ENCODE results near the gene ARHGAP4.

Gene ARHGAP4

DNA sequence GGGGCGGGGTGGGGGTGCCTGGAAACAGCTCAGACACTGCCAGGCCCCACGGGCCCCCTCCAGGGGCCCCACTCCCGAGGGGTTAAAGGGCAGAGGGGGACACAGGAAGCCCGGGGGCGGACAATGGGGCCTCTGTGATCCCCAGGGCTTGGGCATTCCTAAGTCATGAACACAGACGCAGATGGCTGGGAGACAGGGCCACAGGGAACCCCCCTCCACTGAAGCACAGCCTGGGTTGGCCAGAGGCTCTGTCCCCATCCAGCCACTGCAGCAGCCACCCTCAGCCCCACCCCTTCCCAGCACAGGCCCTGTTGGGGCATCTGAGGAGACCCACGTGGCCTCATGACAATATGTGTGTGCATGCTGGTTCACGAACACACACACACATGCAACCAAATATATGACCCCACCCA lies 44.0 kb downstream of the ARHGAP4 start:
- peak; percentile 40 for DNase-seq (ENCODE audit: low spot score)

DNA sequence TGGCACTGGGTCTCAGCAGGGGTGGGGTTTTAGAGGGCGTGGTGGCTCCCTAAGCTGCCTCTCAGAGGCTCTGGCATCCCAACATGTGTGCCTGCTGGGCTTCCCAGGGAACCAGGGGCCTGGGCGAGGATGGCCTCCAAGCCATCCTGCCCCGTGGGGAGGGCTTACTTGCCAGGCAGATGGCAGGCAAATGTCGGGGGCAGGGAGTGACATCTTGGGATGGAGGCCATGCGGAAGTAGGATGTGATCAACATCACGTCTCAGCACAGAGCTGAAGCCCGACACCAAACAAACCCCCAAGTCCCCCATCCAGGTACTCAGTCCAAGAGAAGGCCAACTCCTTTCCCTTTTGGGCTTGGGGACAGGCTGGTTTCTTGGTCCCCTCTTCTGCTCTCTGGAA lies 44.8 kb downstream of the ARHGAP4 start:
- DNase-seq (ENCODE audit: low spot score): no peak

DNA sequence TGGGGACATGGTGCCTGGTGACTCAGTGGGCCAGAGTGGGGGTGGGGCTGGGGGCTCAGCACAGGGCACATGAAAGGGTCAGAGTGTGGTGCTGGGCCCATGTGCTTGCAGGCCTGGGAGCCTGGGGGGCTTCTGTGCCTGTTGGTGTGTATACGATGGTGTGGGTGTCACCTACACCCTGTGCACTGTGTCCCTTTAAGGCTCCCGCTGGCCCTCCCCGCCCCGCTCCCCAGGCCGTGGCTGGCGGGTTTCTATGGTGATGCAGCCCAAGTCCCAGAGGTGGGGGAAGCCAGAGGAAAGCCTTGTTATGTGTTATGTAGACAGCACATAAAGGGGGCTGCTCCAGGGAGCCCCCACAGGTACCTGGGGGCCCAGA lies 45.6 kb downstream of the ARHGAP4 start:
- no peak for DNase-seq (ENCODE audit: low spot score)

DNA sequence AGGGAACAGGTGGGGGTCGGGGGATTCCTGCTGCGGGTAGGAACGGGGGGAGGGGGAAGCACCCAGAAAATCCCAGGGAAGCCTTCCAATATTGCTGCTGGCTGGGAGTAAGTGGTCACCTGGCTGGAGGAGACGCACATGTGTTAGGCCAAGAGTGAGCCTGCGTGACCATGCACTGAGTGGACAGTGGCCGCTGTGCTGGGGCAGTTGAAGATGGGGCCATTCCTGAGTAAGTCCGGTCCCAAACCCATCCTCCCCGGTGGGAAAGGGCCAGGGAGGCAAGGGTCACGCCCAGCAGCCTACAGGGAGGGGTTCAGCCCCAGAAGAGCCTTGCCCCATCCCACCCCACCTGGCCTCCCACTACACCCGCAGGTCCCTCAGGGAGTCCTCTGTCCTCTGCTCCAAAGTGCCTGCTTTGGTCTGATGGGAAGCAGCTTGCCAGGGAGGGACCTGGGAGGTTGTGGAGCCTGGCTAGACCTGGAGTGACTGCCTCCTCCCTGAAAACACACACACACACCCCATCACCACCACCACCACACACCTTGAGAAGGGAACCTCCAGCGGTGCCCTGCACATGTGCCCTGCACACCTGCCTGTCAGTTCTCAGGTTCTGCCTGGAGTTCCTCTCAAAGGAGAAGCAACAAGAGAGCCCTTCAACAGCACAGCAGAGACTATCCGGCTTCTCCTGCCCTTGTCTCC lies 46.2 kb downstream of the ARHGAP4 start:
- no peak for DNase-seq (ENCODE audit: low spot score)

DNA sequence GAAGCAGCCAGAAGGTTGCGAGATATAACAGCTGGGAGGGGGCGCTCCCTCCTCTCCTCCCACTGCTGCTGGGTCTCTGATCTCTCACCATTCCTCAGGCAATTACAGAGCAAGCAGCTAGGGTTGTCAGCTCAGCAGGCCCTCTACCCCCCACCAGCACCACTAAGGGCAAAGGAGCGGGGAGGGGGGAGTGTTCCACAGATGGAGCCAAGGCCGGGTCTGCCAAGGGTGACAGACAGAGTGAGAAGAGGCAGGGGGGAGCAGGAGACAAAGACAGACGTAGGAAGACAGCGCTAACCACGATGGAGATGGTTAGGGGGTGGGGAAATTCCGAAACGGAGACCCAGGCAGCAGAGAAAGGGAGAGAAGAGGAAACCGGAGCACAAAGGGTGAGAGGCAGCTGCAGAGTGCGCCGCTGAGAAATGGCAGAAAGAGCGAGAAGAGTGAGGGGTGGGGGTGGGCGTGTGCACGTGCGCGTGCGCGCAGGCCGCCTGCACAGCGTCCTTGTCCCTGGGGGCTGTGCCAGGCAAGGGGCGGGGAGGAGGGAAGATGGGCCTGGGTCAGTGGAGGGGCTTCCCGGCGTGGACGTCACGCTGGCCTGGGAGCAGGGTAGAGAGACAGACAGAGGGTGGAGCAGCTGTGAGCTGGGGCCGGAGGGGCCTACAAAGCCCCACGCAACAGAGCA lies 47.0 kb downstream of the ARHGAP4 start:
- DNase-seq (ENCODE audit: low spot score): no peak

DNA sequence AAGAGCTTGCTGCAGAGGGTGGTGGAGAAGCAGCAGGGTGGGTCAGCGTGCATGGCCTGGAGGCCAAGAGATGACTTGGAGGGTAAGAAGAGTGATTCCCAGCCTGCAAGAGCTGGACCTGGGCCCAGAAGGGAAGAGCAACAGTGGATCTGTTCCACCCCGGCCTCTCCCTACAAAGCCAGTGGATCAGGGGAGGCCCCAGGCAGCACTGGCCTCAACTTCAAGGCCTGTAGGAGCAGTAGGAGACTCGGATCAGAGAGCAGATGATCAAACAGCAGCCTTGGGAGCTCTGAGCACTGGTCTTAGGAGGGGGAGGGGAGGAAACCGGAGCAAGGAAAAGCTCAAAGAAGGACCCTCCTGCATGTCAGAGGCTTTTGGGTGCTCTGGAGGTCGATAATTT lies 47.7 kb downstream of the ARHGAP4 start:
- DNase-seq (ENCODE audit: low spot score): no peak

DNA sequence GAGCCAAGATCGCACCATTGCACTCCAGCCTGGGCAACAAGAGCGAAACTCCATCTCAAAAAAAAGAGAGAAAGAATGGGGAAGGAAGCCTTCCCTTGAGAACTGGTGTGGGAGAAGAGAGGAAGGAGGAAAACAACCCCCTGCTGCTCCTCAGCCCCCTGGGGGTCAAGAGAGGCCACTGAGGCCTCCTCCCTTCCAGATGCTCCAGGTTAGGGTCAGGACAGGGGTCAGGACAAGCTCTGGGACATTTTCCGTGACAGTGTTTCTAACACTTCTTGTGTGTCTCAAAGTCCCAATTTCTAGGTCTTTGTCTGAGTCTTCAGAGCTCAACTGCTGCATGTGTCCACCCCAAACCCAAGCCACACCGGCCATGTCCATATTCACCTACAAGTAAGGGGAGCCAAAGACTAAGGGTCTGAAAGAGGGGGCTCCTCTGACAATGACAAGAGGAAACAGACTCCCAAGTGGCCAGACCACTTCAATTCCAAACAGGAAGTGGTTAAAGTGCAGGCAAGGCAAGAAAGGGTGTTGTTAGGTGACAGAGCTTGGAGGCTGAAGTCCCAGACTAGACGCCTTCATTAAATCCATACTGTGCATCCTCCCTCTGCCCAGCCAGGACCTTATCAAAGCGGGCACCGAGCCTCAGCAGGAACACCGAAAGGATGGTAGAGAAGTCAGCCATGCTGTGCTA lies 48.3 kb downstream of the ARHGAP4 start:
- no peak for DNase-seq (ENCODE audit: low spot score)

DNA sequence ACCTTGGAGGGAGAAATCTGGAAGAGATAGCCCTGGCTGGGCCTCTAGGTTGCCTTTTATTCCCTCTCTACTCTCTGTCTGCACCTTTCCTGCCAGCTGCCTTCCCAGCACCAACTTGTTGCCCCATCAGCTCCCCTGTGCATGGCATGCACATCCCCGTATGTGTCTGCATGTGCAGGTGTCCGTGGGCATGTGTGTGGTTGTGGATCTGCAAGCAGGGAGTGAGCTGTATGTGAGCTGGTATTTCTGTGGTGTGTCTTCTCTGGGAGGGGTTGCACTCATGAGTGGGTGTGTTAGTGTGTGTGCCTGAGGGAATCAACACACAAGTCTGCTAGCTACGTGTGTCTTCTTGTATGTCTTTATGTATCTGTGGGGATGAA lies 50.0 kb downstream of the ARHGAP4 start:
- DNase-seq (ENCODE audit: low spot score): no peak

DNA sequence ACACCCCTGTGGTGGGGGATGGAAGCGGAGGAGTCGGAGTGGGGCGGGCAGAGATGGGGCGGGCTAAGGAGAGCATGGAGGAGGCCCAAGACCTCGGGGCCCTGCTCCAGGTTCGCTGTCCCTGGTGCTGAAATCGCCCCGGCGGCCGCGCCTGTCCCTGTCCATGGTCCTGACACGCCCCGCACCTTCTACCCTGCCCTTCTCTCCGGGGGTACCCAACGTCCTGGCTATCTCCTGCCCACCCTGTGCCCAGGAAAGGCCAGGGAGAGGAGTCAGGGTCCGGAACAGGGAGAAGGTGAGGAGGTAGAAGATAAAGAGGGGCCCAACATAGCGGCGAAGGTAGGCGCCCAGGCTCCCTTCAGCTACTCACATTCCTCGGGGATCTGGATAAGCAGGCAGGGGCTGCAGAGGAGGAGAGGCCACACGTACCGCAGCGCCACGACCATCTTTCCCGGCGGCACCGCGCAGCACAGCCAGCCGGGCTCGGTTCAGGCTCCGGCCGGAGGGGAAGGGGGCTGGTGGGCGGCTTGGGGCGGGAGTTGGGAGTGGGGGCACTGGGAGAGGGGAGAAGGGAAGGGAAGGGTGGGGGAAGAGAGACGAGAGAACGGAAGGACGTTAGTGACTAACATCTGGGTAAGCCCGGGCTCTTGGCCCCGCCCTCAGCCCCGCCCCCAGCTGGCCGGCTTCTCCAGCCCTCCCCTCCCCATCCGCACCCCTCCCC lies 50.5 kb downstream of the ARHGAP4 start:
- peak; percentile 42 for DNase-seq (ENCODE audit: low spot score)

DNA sequence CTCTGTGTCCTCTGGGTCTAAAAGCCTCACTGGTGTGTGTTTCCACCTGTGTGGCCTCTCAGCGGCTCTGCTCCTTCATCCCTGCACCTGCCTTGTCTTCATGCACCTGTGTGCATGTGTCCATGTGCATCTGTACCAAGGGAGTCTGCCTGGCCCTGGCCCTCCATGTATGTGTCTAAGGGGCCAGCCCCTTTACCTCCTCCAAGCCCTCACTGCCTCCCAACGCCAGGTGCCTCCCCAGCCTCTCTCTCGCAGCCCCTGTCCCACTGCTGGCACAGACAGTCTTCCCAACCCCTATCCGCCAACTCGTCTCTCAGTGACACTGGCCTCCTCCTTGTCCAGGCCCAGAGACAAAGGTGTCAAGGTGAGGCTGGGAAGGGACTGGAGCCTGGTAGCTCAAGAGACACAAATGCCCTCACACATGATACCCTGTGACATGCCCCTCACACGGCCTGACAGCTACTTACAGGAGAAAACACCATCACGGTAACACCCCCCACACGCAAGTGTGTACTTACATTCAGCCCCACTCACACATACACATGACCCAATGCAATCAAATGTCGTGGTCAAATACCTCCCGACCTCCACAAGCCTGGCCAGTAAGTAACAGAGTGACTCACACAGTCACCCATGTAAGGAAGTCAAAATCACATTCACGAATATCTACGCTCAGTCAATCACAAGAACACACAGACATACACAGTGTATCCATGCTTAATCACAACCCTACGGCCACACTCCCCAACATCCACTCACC lies 51.5 kb downstream of the ARHGAP4 start:
- DNase-seq (ENCODE audit: low spot score): no peak

DNA sequence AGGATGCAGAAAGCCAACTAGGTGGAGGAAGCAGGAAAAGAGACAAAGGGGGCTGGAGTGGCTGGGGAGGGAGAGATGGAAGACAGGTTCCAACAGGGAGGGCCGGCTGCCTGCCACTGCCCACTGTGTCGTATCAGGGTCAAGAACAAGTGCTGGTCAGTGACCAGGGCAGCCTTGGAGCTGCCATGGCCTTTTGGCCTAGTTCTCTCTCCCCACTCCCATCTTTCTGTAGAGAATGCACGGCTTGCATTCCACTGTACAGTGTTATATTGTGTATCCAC lies 52.0 kb downstream of the ARHGAP4 start:
- DNase-seq (ENCODE audit: low spot score): no peak

DNA sequence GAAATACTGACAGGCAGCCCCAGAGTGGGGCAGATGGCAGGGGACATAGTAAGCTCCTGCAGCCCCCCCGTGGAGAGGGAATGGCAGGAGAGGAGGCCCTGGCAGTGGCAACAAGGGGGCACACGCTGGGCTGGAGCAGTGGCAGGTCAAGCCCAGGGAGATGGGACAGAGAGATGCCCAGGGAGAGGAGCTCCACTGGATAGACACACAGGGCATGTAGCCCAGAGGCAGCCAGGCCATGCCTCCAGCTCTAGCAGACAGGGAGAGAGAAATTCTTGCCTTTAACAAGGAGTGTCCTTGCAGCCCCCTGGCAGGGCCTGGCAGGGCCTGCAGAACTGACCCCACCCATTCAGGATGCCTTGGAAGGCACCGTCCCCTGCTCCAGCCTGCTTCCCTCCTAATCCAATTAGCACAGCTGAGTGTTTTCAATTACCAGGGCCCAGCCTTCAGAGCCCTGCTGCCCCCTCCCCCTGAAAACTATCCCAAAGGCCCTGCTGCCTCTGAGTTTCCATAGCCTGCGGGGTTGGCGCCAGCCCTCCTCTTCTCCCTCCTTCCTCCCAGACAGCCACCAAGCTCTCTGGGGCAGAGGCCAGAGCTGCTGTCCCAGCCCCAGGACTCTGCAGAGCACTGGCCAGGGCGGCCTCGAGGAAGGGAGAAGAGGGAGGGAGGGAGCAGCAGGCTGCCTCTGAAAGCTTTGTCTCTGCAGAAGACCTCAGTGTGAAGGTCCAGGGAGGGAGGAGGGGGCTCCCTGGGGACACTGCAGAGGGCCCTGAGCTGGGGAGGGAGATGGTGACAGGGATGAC lies 52.6 kb downstream of the ARHGAP4 start:
- no peak for DNase-seq (ENCODE audit: low spot score)

DNA sequence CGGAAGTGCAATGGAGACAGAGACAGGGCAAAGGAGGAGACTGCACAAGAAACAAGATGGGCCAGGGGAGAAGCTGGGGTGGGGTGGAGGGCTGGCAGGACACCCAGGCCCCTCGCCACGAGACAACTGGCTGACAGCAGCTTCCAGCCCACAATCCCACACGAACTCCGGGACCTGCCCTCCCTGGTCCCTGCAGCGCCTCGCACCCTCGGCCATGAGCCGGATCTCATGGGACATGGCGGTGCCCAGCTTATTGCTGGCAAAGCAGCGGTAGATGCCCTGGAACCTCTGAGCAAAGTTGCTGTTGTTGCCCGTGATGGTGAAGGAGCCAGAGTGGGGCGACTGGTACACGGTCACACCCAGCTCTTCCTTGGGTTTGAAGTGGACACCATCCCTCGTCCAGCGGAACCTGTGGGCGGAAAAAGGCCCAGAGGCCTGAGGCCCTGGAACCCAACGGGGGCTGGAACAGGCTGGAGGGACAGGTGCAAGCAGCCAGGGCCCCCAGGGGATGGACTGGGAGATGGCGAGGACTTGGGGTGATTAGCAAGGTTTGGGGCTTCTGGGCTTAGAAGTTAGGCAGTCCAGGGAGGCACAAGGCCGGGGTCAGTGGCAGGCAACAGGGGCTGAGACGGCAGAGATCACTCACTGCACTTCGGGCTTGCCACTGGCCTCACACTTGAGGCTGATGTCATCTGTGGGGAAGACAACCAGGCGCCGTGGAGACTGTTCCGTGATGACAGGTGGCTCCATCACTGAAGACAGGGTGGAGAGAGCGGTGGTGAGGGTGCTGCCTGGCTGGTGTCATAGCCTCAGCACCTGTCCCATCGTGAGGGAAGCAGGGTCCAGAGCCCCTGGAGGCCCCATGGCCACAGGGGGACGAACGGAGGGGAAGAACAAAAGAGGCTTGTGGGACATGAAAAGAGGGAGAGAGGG lies 53.9 kb downstream of the ARHGAP4 start:
- DNase-seq (ENCODE audit: low spot score): no peak

DNA sequence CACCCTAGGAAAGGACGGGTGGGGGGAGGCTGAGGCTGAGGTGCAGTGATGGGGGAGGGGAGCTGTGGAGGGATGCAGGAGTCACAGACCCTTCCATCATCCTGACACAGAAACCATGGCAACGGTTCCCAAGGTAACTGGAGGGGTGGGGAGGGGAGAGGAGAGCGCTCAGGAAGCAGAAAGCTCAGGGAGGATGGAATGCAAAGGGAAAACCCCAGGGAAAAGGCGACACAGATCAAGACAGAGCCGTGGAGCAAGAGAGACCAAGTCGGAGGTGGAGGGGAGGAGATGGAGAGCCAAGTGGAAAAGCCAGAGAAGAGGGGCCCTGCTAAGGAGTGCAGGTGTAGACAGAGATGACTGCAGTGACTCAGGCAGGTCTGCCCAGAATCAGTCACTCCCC lies 54.6 kb downstream of the ARHGAP4 start:
- no peak for DNase-seq (ENCODE audit: low spot score)

DNA sequence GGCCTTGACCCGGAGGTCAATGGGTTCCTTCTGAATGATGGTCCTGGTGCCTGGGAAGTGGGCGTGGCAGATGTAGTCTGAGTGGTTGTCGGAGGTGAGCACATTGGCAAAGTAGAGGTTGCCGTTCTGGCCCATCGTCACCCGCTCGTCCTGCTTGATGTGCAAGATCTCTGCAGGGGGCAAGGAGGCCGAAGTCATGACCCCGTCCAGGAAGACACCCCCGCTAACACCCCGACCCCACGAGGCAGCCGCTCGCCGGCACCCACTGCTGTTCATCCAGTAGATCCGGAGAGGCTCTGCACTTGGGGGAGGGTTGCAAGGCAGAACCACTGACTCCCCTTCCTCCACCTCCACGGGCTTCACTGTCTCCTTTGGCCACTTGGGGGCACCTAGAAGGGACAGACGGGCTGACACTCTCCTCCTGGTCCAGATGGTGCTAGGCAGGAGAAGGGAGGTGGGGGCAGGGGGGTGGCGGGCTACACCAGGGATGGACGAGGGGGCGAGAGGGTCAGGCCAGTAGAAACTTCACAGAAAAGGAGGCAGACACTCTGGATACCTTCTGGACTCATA lies 55.2 kb downstream of the ARHGAP4 start:
- DNase-seq (ENCODE audit: low spot score): no peak

DNA sequence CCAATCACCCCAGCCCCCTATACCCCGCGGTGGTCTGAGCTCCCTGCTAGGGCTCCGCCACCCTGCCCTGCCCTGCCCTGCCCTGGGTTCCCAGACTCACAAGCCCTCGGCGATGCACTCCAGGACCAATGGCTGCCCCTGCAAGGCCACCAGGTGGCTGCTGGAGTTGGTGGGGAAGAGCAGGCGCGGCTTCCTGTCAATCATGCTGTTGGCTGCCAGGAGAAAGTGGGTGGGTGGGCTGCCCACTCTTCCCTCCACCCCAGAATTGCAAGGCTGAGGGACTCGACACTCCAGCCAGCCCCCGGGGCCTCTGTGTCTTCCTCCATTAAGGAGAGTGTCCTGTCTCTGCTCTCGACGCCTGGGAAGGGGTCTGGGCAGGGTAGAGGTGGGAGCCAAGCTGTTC lies 55.8 kb downstream of the ARHGAP4 start:
- DNase-seq (ENCODE audit: low spot score): no peak

DNA sequence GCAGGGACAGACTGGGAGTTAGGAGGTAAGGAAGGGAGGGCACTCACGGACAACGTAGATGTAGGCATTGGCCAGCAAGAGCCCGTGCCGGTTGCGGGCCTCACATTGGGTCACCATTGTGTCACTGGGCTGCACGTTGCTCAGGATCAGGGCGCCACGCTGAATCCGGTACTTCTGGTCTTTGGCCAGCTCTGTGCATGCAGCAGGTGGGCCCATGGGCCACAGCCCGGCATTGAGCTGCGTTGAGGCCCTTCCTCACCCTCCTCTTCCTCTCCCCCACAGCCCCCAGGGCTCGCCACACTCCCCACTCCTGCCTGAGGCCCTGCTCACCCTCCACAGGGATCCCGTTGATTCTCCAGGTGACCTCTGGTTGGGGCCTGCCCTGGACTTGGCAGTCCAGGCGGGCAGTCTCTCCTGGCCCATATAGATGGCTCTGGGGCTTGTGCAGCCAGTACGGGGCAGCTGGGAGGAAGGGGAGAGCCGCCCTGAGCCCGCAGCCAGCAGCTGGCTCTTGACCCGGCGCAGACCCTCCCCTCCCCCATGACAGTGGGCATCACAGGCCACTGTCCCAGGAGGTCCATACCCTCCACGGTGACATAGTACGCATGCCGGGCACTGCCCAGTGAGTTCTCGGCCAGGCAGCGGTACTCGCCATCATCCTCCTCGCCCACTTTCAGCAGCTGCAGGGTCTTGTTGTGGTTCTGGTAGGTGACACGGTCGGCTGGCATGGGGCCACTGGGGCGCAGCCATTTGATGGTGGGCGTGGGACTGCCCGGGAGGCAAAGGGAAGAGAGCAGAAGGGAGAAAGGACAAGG lies 56.4 kb downstream of the ARHGAP4 start:
- DNase-seq (ENCODE audit: low spot score): no peak

DNA sequence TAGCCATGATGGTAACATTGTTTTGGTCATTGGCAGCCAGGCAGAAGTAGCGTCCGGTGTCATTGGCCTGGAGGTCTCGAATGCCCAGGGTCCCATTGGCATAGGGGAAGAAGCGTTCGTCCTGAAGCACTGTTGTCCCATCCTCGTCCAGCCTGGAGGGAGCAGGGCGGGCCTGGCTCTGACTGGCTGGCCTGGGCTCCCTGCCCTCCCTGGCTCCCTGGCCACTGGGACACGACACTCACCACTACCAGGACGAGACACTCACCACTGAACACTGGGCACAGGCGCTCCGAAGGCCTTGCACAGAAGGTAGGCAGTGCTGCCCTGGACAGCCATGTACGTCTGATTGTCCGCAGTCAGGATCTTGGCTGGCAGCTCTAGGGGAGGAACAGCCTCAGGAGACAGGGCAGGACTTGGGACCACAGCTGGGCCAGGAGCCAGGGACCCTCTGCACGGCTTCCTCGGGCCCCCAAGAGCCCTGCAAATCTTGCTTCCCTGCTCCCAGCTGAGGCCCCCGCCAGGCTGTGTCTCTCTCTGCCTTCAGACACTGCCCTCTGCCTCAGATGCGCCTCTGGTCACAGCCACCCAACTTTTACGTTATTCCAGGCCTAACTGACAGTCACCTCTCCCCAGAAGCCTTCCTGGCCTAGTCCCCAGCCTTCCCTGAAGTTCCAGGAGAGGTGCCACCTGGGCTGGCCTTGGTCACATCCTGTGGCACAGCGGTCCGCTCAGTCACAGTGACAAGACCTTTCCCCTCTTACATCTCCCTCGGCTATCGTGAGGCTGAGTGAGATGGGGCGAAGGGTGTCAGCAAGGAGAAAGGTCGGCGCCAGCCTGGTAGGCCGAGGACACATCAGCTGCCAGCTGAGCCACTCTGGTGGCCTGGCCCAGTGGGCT lies 57.2 kb downstream of the ARHGAP4 start:
- no peak for DNase-seq (ENCODE audit: low spot score)

All from COLO829 (cell line).